HG02610 (cell line): ENCODE data around the gene NTRK3.
"Not testable (repeated sequence)": the region's sequence is repeated elsewhere in the genome, so short reads cannot be mapped to it uniquely, and the experiment has no call there.

Experiments
- ATAC-seq: cut with Tn5 transposase; IDR thresholded peaks from one replicate; pipeline ENCODE4 v1.9.1; 2021; ENCODE audit warnings: mild to moderate bottlenecking, moderate library complexity; ENCODE audit not compliant: unreplicated experiment

Gene NTRK3

GRCh38 chr15:88038261-88038660 is 218.3 kb downstream of the NTRK3 start:
- ATAC-seq: no peak

GRCh38 chr15:88036154-88036839 is 220.2 kb downstream of the NTRK3 start:
- ATAC-seq: no peak

- no peak for ATAC-seq
Measured at GRCh38 chr15:88035381-88035780, 221.2 kb downstream of the NTRK3 start.

GRCh38 chr15:88033421-88033820 is 223.1 kb downstream of the NTRK3 start:
- not testable (repeated sequence) for ATAC-seq

- ATAC-seq: no peak
Measured at GRCh38 chr15:88032787-88033186, 223.8 kb downstream of the NTRK3 start.

GRCh38 chr15:88031461-88031860 is 225.1 kb downstream of the NTRK3 start:
- ATAC-seq: no peak

GRCh38 chr15:88029696-88030095 is 226.8 kb downstream of the NTRK3 start:
- ATAC-seq: no peak

GRCh38 chr15:88028024-88028423 is 228.5 kb downstream of the NTRK3 start:
- ATAC-seq: no peak

- no peak for ATAC-seq
Measured at GRCh38 chr15:88023914-88024313, 232.6 kb downstream of the NTRK3 start.

- no peak for ATAC-seq
Measured at GRCh38 chr15:88022716-88023115, 233.8 kb downstream of the NTRK3 start.

GRCh38 chr15:88021601-88022000 is 234.9 kb downstream of the NTRK3 start:
- ATAC-seq: no peak

GRCh38 chr15:88020806-88021205 is 235.7 kb downstream of the NTRK3 start:
- no peak for ATAC-seq

GRCh38 chr15:88019656-88020055 is 236.9 kb downstream of the NTRK3 start:
- ATAC-seq: no peak

- no peak for ATAC-seq
Measured at GRCh38 chr15:88018869-88019641, 237.5 kb downstream of the NTRK3 start.

GRCh38 chr15:88017753-88018152 is 238.8 kb downstream of the NTRK3 start:
- no peak for ATAC-seq

- ATAC-seq: no peak
Measured at GRCh38 chr15:88016406-88016805, 240.1 kb downstream of the NTRK3 start.

- no peak for ATAC-seq
Measured at GRCh38 chr15:88015228-88015860, 241.2 kb downstream of the NTRK3 start.

GRCh38 chr15:88014454-88015160 is 241.9 kb downstream of the NTRK3 start:
- no peak for ATAC-seq

GRCh38 chr15:88013111-88013510 is 243.4 kb downstream of the NTRK3 start:
- no peak for ATAC-seq

GRCh38 chr15:88012688-88013087 is 243.9 kb downstream of the NTRK3 start:
- ATAC-seq: no peak

GRCh38 chr15:88012233-88012632 is 244.3 kb downstream of the NTRK3 start:
- no peak for ATAC-seq
